HEK293 (cell line): ENCODE measurements around the gene CSHL1.

Source experiments
- CTCF ChIA-PET: fragments of 350-600 bp; formaldehyde crosslinking; extraction: SDS; loops from one replicate; lab custom pipeline; 2021; ENCODE audit warnings: antibody characterized with exemption; lab: Yijun Ruan, JAX
- POLR2A ChIA-PET: fragments of 300-600 bp; formaldehyde crosslinking; extraction: SDS; loops from one replicate; lab custom pipeline; 2020; ENCODE audit warnings: antibody characterized with exemption, inconsistent platforms; lab: Yijun Ruan, JAX
- H3K27ac ChIP-seq: fragments of 200-500 bp; sonication (Bioruptor generic); 2 replicates; pipeline ENCODE4 v1.5.1; 2014; ENCODE audit warnings: low read depth, low read length, control low read depth, inconsistent platforms; ENCODE audit errors: extremely low read depth
- H3K36me3 ChIP-seq, 2 experiments: fragments of 200-500 bp in 1 of 2; sonication (Bioruptor generic) in 1 of 2; 1 replicate in 1 of 2; 2 replicates in 1 of 2; pipeline ENCODE4 v1.5.1; 2014 to 2017; ENCODE audit warnings: inconsistent platforms in 2 of 2, low read length in 2 of 2; ENCODE audit not compliant: control insufficient read depth in 2 of 2, insufficient read depth in 1 of 2
- H3K4me1 ChIP-seq: fragments of 200-500 bp; sonication (Bioruptor generic); 2 replicates; pipeline ENCODE4 v1.5.1; 2014; ENCODE audit warnings: mild to moderate bottlenecking, low read length, inconsistent platforms; ENCODE audit not compliant: control insufficient read depth, insufficient read depth
- H3K4me3 ChIP-seq: 2 replicates; pipeline ENCODE4 v1.5.1; 2011; ENCODE audit warnings: low read depth, mild to moderate bottlenecking, control low read depth, low read length, moderate library complexity
- H3K9me3 ChIP-seq: fragments of 200-500 bp; sonication (Bioruptor generic); 2 replicates; pipeline ENCODE4 v1.5.1; 2014; ENCODE audit warnings: low read depth, low read length, inconsistent platforms; ENCODE audit not compliant: control insufficient read depth, insufficient read depth
- CTCF ChIP-seq: fragments of 450-650 bp; formaldehyde crosslinking; IDR thresholded peaks from 2 replicates; pipeline ENCODE4 v1.5.1; 2016; ENCODE audit warnings: missing biosample characterization, missing genetic modification characterization
- EGR2 ChIP-seq: fragments of 450-650 bp; formaldehyde crosslinking; IDR thresholded peaks from 2 replicates; pipeline ENCODE4 v1.5.1; 2016; ENCODE audit warnings: low read depth, missing biosample characterization, missing genetic modification characterization
- HOXC10 ChIP-seq: sonication (generic); formaldehyde crosslinking; IDR thresholded peaks from 2 replicates; pipeline ENCODE4 v1.8.1; 2023; ENCODE audit warnings: mild to moderate bottlenecking, missing genetic modification reagents
- INSM2 ChIP-seq: fragments of 450-650 bp; formaldehyde crosslinking; IDR thresholded peaks from 2 replicates; pipeline ENCODE4 v1.5.1; 2016; ENCODE audit warnings: missing biosample characterization, missing genetic modification characterization
- KLF16 ChIP-seq: fragments of 450-650 bp; formaldehyde crosslinking; IDR thresholded peaks from 2 replicates; pipeline ENCODE4 v1.5.1; 2017; ENCODE audit warnings: missing biosample characterization, missing genetic modification characterization
- KLF8 ChIP-seq: fragments of 450-650 bp; formaldehyde crosslinking; IDR thresholded peaks from 2 replicates; pipeline ENCODE4 v1.5.1; 2016; ENCODE audit warnings: missing biosample characterization, missing genetic modification characterization
- PBX3 ChIP-seq: sonication (generic); formaldehyde crosslinking; IDR thresholded peaks from 2 replicates; pipeline ENCODE4 v1.8.1; 2022; ENCODE audit warnings: mild to moderate bottlenecking, moderate library complexity, missing genetic modification reagents
- ZBTB20 ChIP-seq: fragments of 450-650 bp; formaldehyde crosslinking; IDR thresholded peaks from 2 replicates; pipeline ENCODE4 v1.5.1; 2016; ENCODE audit warnings: missing biosample characterization, missing genetic modification characterization
- ZNF132 ChIP-seq: fragments of 450-650 bp; formaldehyde crosslinking; IDR thresholded peaks from 2 replicates; pipeline ENCODE4 v1.5.1; 2017; ENCODE audit warnings: missing biosample characterization, missing genetic modification characterization, borderline replicate concordance
- ZNF16 ChIP-seq: fragments of 450-650 bp; formaldehyde crosslinking; IDR thresholded peaks from 2 replicates; pipeline ENCODE4 v1.5.1; 2016; ENCODE audit warnings: low read depth, missing biosample characterization, missing genetic modification characterization
- ZNF174 ChIP-seq: fragments of 450-650 bp; formaldehyde crosslinking; IDR thresholded peaks from 2 replicates; pipeline ENCODE4 v1.5.0; 2017; ENCODE audit warnings: missing biosample characterization, mild to moderate bottlenecking, missing genetic modification characterization
- ZNF248 ChIP-seq: fragments of 450-650 bp; formaldehyde crosslinking; IDR thresholded peaks from 2 replicates; pipeline ENCODE4 v1.5.1; 2017; ENCODE audit warnings: missing biosample characterization, missing genetic modification characterization
- ZNF335 ChIP-seq: fragments of 450-650 bp; formaldehyde crosslinking; conservative IDR thresholded peaks from 2 replicates; pipeline ENCODE4 v1.5.1; 2016; ENCODE audit warnings: missing biosample characterization, missing genetic modification characterization
- ZNF341 ChIP-seq: fragments of 450-650 bp; formaldehyde crosslinking; IDR thresholded peaks from 2 replicates; pipeline ENCODE4; 2016; ENCODE audit warnings: low read depth, missing biosample characterization, missing genetic modification characterization
- ZNF473 ChIP-seq: fragments of 450-650 bp; formaldehyde crosslinking; IDR thresholded peaks from 2 replicates; pipeline ENCODE4 v1.5.1; 2017; ENCODE audit warnings: missing biosample characterization, missing genetic modification characterization
- ZNF513 ChIP-seq: fragments of 450-650 bp; IDR thresholded peaks from 2 replicates; pipeline ENCODE4 v1.5.1; 2018; ENCODE audit warnings: missing biosample characterization, missing genetic modification characterization
- ZNF624 ChIP-seq: fragments of 450-650 bp; formaldehyde crosslinking; IDR thresholded peaks from 2 replicates; pipeline ENCODE4 v1.5.1; 2017; ENCODE audit warnings: missing biosample characterization, missing genetic modification characterization
- ZNF626 ChIP-seq: fragments of 450-650 bp; sonication (Bioruptor Pico); formaldehyde crosslinking; IDR thresholded peaks from 2 replicates; pipeline ENCODE4 v1.5.1; 2018; ENCODE audit warnings: missing biosample characterization, missing genetic modification characterization, inconsistent platforms
- ZNF660 ChIP-seq: fragments of 450-650 bp; IDR thresholded peaks from 2 replicates; pipeline ENCODE4 v1.5.1; 2018; ENCODE audit warnings: missing biosample characterization, mild to moderate bottlenecking, missing genetic modification characterization
- ZSCAN16 ChIP-seq: fragments of 450-650 bp; formaldehyde crosslinking; IDR thresholded peaks from 2 replicates; pipeline ENCODE4 v1.5.1; 2016; ENCODE audit warnings: missing biosample characterization, missing genetic modification characterization

CSHL1 gene

GRCh38 chr17:63929860-63930766 lies 19.1 kb upstream of the CSHL1 start:
- ChIA-PET POLR2A (no interaction called here), CTCF (interaction anchor here (0.5 to 3.0 kb wide), 5 partner anchors 11 to 203 kb away, joined by 3 to 17 read pairs (median 4); partner anchors contain the start of gene GH1)
- Histone ChIP-seq H3K27ac (no peak overlapping the region), H3K4me1 (no peaks in the 10 kb centered on the region), H3K9me3 (no peaks in the 10 kb centered on the region), H3K36me3 (no peaks in the 10 kb centered on the region), H3K4me3 (no peak overlapping the region)
- TF ChIP-seq ZNF341 (peak; percentile 63), EGR2 (tag by site-specific recombination) (no peak)

- Histone ChIP-seq H3K36me3 (no peaks in the 10 kb centered on the region), H3K9me3 (no peaks in the 10 kb centered on the region), H3K4me3 (no peak overlapping the region), H3K4me1 (no peaks in the 10 kb centered on the region), H3K27ac (no peak overlapping the region)
- POLR2A ChIA-PET = no interaction called here
- CTCF ChIA-PET = interaction anchor here (1.2 to 3.0 kb wide), 4 partner anchors 9 to 96 kb away, joined by 3 to 17 read pairs (median 8); partner anchors contain the start of gene GH1
- TF ChIP-seq ZNF624 (tag by site-specific recombination) = no peak
- no peak for TF ChIP-seq ZNF248 (tag by site-specific recombination)
- no peak for TF ChIP-seq KLF8 (tag by site-specific recombination)
- TF ChIP-seq ZNF473 (tag by site-specific recombination) = no peak
- TF ChIP-seq ZNF660 (tag by site-specific recombination) = no peak
These were observed 18.1 kb upstream of the CSHL1 start for GRCh38 chr17:63928966-63929695.

GRCh38 chr17:63928172-63928666 lies 17.2 kb upstream of the CSHL1 start:
- TF ChIP-seq ZNF335 (no peak), INSM2 (no peak), HOXC10 (no peak), CTCF (tag by site-specific recombination) (no peak), ZNF132 (tag by site-specific recombination) (no peak), ZBTB20 (tag by site-specific recombination) (no peak), ZNF174 (no peak), ZNF513 (tag by site-specific recombination) (no peak), KLF16 (tag by site-specific recombination) (no peak), ZSCAN16 (tag by site-specific recombination) (no peak), ZNF16 (tag by site-specific recombination) (no peak), ZNF626 (tag by site-specific recombination) (no peak), PBX3 (CRISPR knock-in tag) (no peak)
- TF ChIP-seq, all 188 proteins: peak for 0
- ChIA-PET CTCF (interaction anchor here (0.5 to 1.2 kb wide), 4 partner anchors 8 to 202 kb away, joined by 3 to 7 read pairs (median 4); no protein-coding TSS in a partner anchor), POLR2A (no interaction called here)
- Histone ChIP-seq H3K4me3 (no peak overlapping the region), H3K4me1 (no peaks in the 10 kb centered on the region), H3K36me3 (no peaks in the 10 kb centered on the region), H3K27ac (no peak overlapping the region), H3K9me3 (no peaks in the 10 kb centered on the region)
